GM20431 (cell line): ENCODE data around the gene CACFD1.

Experiments used
- in situ Hi-C: fragments of 300-500 bp; cut with MseI, MboI; formaldehyde crosslinking; loops from one replicate; pipeline ENCODE4 v1.15.0; 2020; ENCODE audit warnings: low sequenced_read_pairs; ENCODE audit not compliant: unreplicated experiment

CACFD1 gene

DNA sequence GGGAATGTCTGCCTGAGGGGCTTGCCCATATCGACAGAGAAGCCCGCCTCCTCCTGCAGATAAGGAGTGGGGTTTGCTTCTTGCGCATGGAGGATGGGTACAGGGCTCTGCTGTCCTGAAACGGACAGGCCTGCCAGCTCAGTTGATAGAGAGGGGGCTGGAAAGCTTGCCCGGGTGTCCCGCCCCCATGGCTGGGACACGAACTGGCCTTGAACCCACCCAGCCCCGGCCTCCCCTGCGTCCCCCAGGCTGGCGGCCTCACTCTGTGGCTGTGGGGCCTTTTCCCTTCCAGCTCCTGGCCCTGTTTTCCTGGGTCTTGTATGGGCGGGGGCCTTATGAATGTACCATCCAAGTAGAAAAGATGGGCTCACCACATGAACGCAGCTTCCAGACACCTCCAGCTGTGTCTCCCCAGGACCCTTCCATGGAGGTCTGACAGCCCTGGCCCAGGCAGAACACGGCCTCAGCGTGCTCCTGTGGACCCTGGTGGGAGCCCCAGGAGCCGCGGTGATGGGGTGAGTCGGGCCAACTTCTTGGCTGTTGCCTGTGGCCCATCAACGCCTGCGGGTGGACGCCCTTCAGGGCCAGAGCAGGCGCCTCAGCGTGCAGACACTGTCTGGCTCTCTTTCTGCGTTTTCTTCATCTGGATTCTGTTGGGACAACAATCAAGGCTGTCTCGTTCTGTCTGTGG is 35.0 kb downstream of the CACFD1 start:
- in situ Hi-C loops = no loop called here

- in situ Hi-C loops = no loop called here
These were observed 35.8 kb downstream of the CACFD1 start for GRCh38 chr9:133495327-133496293.

GRCh38 chr9:133496861-133497842 is 37.4 kb downstream of the CACFD1 start:
- in situ Hi-C loops = no loop called here

- in situ Hi-C loops = no loop called here
These were observed 39.5 kb downstream of the CACFD1 start for GRCh38 chr9:133499132-133499891.

DNA sequence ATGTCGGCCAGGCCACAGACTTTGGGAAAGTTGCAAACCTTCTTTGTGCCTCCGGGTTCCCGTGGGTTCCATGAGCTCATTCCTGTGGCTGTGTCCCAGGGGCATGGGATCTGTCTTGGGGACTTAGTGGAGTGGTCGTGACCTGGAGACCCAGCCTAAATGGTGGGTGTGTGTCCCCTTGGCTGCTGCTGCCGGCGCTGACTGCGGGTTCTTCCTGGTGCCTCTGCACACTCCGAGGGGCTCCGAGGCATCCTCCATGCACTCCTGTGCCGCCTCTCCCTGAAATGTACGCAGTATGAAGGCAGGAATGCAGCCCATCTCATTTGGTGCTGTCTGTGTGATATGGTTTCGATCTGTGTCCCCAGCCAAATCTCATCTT is 40.1 kb downstream of the CACFD1 start:
- in situ Hi-C loops = no loop called here

DNA sequence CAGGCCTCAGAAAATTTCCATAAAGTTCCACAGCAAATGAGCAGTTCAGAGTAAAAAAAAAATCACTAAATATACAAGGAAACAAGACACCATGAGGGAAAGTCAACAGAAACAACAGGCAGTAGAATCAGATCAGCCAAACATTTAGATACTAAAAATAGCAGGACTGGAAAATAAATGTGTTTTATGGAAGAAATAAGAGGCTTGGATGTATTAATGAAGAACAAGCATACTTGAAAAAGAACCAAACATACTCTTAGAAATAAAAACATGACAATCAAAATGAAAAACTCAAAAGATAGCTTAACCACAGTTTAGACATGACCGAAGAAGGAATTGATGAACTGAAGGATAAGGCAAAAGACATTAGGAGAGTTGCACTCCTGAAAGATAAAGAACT is 42.3 kb downstream of the CACFD1 start:
- in situ Hi-C loops = no loop called here

DNA sequence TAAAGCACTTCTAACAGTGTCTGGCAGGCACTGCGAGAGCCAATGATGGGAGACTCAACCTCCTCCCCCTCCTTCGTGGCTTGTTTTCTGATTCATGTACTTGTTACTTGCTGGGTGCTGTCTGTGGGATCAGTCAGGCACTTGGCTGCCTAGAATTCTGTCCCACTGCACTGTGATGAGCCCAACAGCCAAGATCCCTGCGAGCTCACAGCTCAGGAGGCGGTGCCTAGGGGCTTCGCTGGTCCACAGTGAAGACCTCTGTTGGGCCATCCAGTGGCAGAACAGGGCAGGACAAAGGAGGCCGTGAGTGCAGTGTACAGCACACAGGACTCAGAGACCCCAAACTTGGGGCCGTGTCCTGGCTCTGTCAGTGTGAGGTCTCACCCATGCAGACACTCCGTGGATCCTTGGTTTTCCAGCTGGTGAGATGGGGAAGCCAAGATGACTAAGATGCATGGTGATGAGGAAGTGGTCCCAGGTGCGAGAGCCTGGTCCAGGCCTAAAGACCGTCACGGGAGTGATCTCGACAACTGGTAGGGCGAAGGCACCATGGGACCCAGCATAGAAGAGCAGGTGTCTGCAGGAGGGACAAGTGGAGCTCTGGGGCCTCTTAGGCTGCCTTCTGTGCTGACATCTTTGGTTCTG is 45.5 kb downstream of the CACFD1 start:
- in situ Hi-C loops = no loop called here

- in situ Hi-C loops = no loop called here
These were observed 46.3 kb downstream of the CACFD1 start for GRCh38 chr9:133505901-133506652.

DNA sequence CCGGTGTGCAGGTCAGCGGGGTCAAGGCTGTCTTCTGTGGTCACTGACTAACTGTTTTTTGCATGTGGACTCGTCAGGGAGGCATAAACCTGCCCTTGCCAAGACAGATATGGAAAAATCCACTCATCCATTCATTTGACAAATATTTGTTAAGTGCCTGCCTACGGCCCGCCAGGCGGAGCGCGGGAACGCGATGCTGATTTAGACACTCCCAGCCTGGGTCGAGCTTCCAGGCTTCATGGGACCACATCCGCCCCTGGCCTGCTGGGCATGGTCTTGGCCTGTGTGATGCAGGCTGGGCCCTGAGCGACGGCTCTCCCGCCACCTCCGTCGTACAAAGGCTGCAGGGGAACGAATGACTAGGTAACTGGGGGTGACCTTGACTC is 46.9 kb downstream of the CACFD1 start:
- in situ Hi-C loops = no loop called here

GRCh38 chr9:133507246-133507965 is 47.6 kb downstream of the CACFD1 start:
- in situ Hi-C loops = no loop called here

- in situ Hi-C loops = no loop called here
These were observed 48.3 kb downstream of the CACFD1 start for GRCh38 chr9:133508046-133508445.

- in situ Hi-C loops = no loop called here
These were observed 49.7 kb downstream of the CACFD1 start for GRCh38 chr9:133509179-133510083.

- in situ Hi-C loops = no loop called here
These were observed 51.2 kb downstream of the CACFD1 start for GRCh38 chr9:133510926-133511505.

DNA sequence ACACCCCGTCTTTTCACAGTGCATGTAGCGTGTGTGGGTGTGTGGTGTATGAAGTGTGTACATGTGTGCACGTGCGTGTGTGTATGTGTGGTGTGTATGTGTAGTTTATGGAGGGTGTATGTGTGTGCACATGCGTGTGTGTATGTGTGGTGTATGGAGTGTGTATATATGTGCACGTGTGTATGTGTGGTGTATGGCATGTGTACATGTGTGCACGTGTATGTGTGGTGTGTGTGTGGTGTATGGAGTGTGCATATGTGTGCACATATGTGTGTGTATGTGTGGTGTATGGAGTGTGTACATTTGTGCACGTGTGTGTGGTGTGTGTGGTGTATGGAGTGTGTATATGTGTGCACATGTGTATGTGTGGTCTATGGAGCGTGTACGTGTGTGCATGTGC is 51.8 kb downstream of the CACFD1 start:
- in situ Hi-C loops = no loop called here

DNA sequence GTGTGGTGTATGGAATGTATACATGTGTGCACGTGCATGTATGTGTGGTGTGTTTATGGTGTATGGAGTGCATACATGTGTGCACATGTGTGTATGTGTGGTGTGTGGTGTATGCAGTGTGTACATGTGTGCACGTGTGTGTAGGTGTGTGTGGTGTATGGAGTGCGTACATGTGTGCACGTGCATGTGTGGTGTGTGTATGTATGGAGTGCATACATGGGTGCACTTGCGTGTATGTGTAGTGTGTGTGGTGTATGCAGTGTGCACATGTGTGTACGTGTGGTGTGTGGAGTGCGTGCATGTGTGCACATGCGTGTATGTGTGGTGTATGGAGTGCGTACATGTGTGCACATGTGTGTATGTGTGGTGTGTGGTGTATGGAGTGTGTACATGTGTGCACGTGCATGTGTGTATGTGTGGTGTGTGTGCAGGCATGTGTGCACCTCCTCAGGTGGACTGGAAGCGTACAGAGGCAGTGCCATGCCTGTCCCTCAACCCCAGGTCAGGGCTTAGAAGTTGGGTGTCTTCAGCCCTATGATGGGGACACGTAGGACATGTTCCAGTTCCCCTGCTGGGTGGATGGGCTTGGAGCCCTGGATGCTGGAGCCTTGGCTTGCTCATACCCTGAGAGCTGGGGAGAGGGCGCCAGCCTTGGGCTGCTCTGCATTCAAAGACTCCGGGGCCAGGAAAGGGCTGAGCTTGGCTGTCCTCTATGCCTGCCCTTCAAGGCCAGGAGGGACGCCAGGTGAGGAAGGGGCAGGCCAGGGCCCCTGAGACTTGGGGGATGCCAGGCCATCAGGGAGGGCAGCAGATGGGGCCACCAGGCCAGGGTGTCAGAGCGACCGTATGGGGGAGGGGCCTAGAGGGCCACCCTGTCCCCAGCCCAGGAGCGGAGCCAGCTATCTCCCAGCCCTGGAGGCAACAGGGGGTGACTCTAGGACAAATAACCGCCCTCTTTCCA is 52.8 kb downstream of the CACFD1 start:
- in situ Hi-C loops = no loop called here
